ENCODE results near the gene EPHB3. TPM values are rescaled to one million over a fixed set of nuclear protein-coding genes. Genes with fewer than 3 reads are reported as not detected.

EPHB3 gene
- total and polyA plus RNA-seq, 5 donors from 2014 or later: not detected

DNA sequence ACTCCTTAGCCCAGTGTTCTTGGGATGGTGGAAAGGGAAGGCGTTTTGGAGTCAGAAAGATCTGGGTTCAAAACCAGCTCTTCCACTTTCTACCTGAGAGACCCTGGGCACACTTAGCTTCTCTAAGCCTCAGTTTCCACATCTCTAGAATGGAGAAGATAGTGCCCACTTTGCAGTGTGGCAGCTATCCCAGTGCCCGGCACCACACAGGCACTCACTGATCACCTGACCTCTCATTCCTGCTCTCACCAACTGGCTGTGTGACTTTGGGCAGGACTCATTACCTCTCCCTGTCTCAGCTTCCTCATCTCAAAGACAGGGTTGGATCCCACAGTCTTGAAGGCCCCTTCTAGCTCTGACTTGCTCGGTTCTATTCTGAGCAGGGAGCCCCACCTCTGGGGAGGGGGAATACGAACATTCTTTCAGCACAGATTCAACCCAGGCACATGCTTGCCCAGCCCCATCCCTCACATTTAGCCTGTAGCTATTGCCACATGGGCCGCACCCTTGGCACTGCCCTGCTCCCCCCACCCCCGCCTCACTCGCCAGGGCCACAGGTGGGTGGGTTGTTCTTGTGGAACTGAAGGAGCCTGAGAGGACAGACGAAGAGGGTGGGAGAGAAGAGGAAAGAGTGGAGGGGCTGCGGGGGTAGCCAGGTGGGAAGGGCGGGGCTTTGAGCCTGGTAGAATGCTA lies 39.2 kb downstream of the EPHB3 start:
- no peaks in the 10 kb centered on the region for H3K36me3 Mint-ChIP-seq
- DNase-seq (no peak), ATAC-seq (ENCODE audit: low read depth in 2 of 2) (no peak)
- H3K9me3 Mint-ChIP-seq: peaks cover 0 to 2% (median 0%) of the 10 kb centered on the region in 7 donors
- no peak overlapping the region for H3K27ac Mint-ChIP-seq
- peaks cover 4% of the 10 kb centered on the region for H3K4me1 ChIP-seq (ENCODE audit: control insufficient read depth, insufficient read depth, low read length, poor library complexity, severe bottlenecking)
- no peak overlapping the region for H3K27ac ChIP-seq (ENCODE audit: insufficient read depth, low read length, poor library complexity, severe bottlenecking)
- H3K27me3 ChIP-seq (ENCODE audit: control insufficient read depth, insufficient read depth, low read length): peaks cover 9% of the 10 kb centered on the region
- H3K4me3 Mint-ChIP-seq: no peak overlapping the region
- no peak overlapping the region for H3K4me3 ChIP-seq (ENCODE audit: low read depth, low read length)
- H3K4me1 Mint-ChIP-seq: peaks cover 0 to 22% (median 4%) of the 10 kb centered on the region in 4 donors
- H3K36me3 ChIP-seq (ENCODE audit: control insufficient read depth, insufficient read depth, low read length): no peaks in the 10 kb centered on the region
- H3K27me3 Mint-ChIP-seq: peaks cover 58% of the 10 kb centered on the region
- H3K9me3 ChIP-seq (ENCODE audit: control insufficient read depth in 2 of 2, low read length in 2 of 2): no peaks in the 10 kb centered on the region

GRCh38 chr3:184601576-184602371 lies 40.2 kb downstream of the EPHB3 start:
- ATAC-seq (ENCODE audit: low read depth in 2 of 2) (no peak), DNase-seq (no peak)
- no peaks in the 10 kb centered on the region for H3K36me3 ChIP-seq (ENCODE audit: control insufficient read depth, insufficient read depth, low read length)
- H3K4me1 Mint-ChIP-seq: peaks cover 0 to 22% (median 4%) of the 10 kb centered on the region in 4 donors
- peaks cover 9% of the 10 kb centered on the region for H3K27me3 ChIP-seq (ENCODE audit: control insufficient read depth, insufficient read depth, low read length)
- no peaks in the 10 kb centered on the region for H3K9me3 ChIP-seq (ENCODE audit: control insufficient read depth in 2 of 2, low read length in 2 of 2)
- no peaks in the 10 kb centered on the region for H3K36me3 Mint-ChIP-seq
- H3K4me3 ChIP-seq (ENCODE audit: low read depth, low read length): no peak overlapping the region
- H3K27ac Mint-ChIP-seq: no peak overlapping the region
- peak overlapping the region in 2 of 4 donors; percentile 1 to 35 for H3K4me3 Mint-ChIP-seq
- peaks cover 68% of the 10 kb centered on the region for H3K27me3 Mint-ChIP-seq
- peaks cover 0 to 2% (median 0%) of the 10 kb centered on the region in 7 donors for H3K9me3 Mint-ChIP-seq
- H3K27ac ChIP-seq (ENCODE audit: insufficient read depth, low read length, poor library complexity, severe bottlenecking): no peak overlapping the region
- peaks cover 4% of the 10 kb centered on the region for H3K4me1 ChIP-seq (ENCODE audit: control insufficient read depth, insufficient read depth, low read length, poor library complexity, severe bottlenecking)

DNA sequence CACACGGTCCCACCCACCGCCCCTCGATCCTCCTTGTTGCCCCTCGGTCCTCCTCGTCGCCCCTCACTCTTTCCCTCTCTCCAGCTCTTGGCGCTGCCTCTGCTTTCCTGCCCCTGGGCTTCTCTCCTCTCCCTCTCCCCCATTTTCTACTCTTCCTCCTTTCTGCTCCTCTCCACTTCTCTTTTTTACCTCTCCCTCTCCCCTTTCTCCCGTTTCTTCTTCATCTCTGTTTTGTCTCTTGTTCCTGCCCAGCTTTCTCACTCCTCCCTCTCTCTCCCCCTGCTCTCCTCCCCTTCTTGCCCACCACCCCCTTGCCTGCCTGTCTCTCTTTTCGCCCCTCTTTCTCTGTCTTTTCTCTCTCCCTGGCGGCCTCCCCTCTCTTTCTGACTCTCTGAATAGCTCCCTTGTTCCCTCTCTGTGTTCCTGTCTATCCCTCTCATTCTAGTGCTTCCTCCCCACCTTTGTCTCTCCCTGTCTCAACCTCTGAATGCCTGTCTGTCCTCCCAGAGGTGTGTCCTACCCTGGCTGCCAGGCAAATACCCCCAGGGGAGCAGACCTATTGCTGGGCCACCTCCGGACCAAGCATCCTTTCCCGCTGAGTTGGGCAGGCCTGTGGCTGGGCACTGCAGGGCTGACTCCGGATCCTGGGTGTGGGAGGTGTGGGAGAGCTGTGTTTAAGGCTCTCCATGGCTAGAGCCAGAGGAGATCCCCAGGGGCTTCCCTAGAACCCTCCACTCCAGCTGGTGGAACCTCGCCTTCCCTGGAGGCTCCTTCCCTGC lies 41.0 kb downstream of the EPHB3 start:
- Mint-ChIP-seq H3K9me3 (peaks cover 0 to 2% (median 0%) of the 10 kb centered on the region in 7 donors), H3K27ac (no peak overlapping the region), H3K36me3 (no peaks in the 10 kb centered on the region), H3K27me3 (peaks cover 71% of the 10 kb centered on the region), H3K4me3 (peak overlapping the region in 2 of 4 donors; percentile 1 to 35), H3K4me1 (peaks cover 0 to 22% (median 4%) of the 10 kb centered on the region in 4 donors)
- H3K27ac ChIP-seq (ENCODE audit: insufficient read depth, low read length, poor library complexity, severe bottlenecking): no peak overlapping the region
- no peak overlapping the region for H3K4me3 ChIP-seq (ENCODE audit: low read depth, low read length)
- H3K36me3 ChIP-seq (ENCODE audit: control insufficient read depth, insufficient read depth, low read length): no peaks in the 10 kb centered on the region
- no peaks in the 10 kb centered on the region for H3K9me3 ChIP-seq (ENCODE audit: control insufficient read depth in 2 of 2, low read length in 2 of 2)
- H3K4me1 ChIP-seq (ENCODE audit: control insufficient read depth, insufficient read depth, low read length, poor library complexity, severe bottlenecking): peaks cover 4% of the 10 kb centered on the region
- DNase-seq (no peak), ATAC-seq (ENCODE audit: low read depth in 2 of 2) (no peak)
- peaks cover 9% of the 10 kb centered on the region for H3K27me3 ChIP-seq (ENCODE audit: control insufficient read depth, insufficient read depth, low read length)

DNA sequence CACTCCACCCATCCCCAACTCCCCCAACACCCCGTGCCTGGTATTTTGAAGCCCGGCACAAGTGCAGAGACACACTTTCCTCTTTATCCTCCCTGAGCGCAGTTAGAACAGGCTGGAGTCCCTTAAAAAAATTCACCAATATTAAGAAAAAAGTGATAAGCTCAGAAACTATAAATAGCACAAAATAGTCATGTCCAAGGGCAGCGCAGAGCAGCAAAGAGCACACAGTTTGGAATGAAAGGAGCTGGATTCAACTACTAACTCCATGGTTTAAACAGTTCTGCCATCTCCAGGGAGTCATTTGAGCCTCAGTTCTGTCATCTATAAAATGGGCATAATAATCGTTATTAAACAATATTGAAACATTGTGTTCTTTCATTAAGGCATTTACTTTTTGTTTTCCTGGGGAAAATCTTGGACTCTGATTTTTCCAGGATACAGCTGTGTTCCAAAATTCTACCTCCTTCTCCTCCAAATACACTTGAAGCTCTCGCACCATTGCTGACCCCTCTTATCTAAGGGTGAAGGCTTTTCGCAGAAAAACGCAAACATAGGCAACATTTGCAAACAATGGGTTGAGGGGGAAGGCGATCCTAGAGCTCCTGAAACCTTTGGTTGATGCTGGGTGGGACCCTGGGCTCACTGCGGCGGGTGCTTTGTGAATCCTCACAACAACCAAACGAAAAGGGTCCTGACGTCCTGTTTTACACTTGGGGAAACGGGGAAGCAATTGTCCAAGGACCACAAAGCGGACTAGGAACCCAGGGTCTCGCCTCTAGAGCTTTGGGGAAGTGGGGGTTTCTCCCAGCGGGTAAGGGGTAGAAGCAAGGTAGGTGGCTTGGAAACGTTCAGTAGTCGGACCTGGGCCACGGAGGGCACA lies 41.8 kb downstream of the EPHB3 start:
- Histone ChIP-seq H3K4me3 (ENCODE audit: low read depth, low read length) (no peak overlapping the region), H3K27me3 (ENCODE audit: control insufficient read depth, insufficient read depth, low read length) (peaks cover 9% of the 10 kb centered on the region), H3K9me3 (ENCODE audit: control insufficient read depth in 2 of 2, low read length in 2 of 2) (no peaks in the 10 kb centered on the region), H3K27ac (ENCODE audit: insufficient read depth, low read length, poor library complexity, severe bottlenecking) (no peak overlapping the region), H3K36me3 (ENCODE audit: control insufficient read depth, insufficient read depth, low read length) (no peaks in the 10 kb centered on the region), H3K4me1 (ENCODE audit: control insufficient read depth, insufficient read depth, low read length, poor library complexity, severe bottlenecking) (peaks cover 4% of the 10 kb centered on the region)
- Mint-ChIP-seq H3K36me3 (no peaks in the 10 kb centered on the region), H3K27ac (no peak overlapping the region), H3K27me3 (peaks cover 79% of the 10 kb centered on the region), H3K9me3 (peaks cover 0 to 2% (median 0%) of the 10 kb centered on the region in 7 donors), H3K4me1 (peaks cover 0 to 22% (median 4%) of the 10 kb centered on the region in 4 donors), H3K4me3 (peak overlapping the region in 2 of 4 donors; percentile 4 to 69)
- no peak for DNase-seq
- ATAC-seq (ENCODE audit: low read depth in 2 of 2): no peak

- H3K4me3 Mint-ChIP-seq: peak overlapping the region in 1 of 4 donors; percentile 69
- Histone ChIP-seq H3K9me3 (ENCODE audit: control insufficient read depth in 2 of 2, low read length in 2 of 2) (no peaks in the 10 kb centered on the region), H3K4me1 (ENCODE audit: control insufficient read depth, insufficient read depth, low read length, poor library complexity, severe bottlenecking) (peaks cover 4% of the 10 kb centered on the region), H3K4me3 (ENCODE audit: low read depth, low read length) (no peak overlapping the region), H3K36me3 (ENCODE audit: control insufficient read depth, insufficient read depth, low read length) (no peaks in the 10 kb centered on the region), H3K27ac (ENCODE audit: insufficient read depth, low read length, poor library complexity, severe bottlenecking) (no peak overlapping the region), H3K27me3 (ENCODE audit: control insufficient read depth, insufficient read depth, low read length) (peaks cover 9% of the 10 kb centered on the region)
- peaks cover 0 to 2% (median 0%) of the 10 kb centered on the region in 7 donors for H3K9me3 Mint-ChIP-seq
- H3K4me1 Mint-ChIP-seq: peaks cover 0 to 22% (median 4%) of the 10 kb centered on the region in 4 donors
- no peak for ATAC-seq (ENCODE audit: low read depth in 2 of 2)
- H3K27me3 Mint-ChIP-seq: peaks cover 75% of the 10 kb centered on the region
- no peak for DNase-seq
- H3K27ac Mint-ChIP-seq: no peak overlapping the region
- no peaks in the 10 kb centered on the region for H3K36me3 Mint-ChIP-seq
Measured at GRCh38 chr3:184604039-184604601, 42.5 kb downstream of the EPHB3 start.

DNA sequence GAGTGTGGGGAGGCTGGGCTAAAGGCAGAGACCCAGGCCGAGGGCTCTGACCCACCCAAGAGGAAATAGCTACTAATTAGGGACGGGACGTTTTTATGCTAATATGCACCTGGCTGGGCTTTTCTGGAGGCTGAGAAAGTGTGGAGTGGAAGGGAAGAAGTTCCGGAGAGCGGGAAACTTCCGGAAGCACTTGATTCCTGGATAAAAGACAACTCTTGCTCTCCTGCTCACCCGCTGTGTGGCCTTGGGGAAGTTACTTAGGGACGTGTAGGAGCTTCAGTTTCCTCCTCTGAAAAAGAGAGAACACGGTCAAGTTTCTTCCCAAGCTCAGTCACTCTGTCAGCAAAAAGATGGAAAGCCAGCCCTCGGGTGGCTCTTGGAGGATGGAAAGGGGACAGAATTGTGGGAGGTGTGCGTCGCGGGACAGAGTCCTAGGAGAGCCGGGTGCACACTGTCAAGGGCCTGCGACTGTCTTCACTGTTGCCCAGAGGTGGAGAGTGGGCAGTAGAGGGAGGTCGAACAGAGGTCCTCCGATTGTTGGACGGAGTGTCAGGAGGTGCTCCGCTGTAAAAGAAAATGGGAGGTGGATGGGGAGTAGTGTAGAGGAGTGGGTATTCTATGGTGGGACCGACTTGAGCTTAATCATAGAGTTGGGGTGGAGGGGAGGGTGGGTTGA lies 43.2 kb downstream of the EPHB3 start:
- Mint-ChIP-seq H3K4me1 (peaks cover 0 to 22% (median 4%) of the 10 kb centered on the region in 4 donors), H3K27ac (no peak overlapping the region), H3K9me3 (peaks cover 0 to 2% (median 0%) of the 10 kb centered on the region in 7 donors), H3K27me3 (peaks cover 72% of the 10 kb centered on the region), H3K36me3 (no peaks in the 10 kb centered on the region), H3K4me3 (no peak overlapping the region)
- Histone ChIP-seq H3K9me3 (ENCODE audit: control insufficient read depth in 2 of 2, low read length in 2 of 2) (no peaks in the 10 kb centered on the region), H3K27me3 (ENCODE audit: control insufficient read depth, insufficient read depth, low read length) (peaks cover 9% of the 10 kb centered on the region), H3K4me3 (ENCODE audit: low read depth, low read length) (no peak overlapping the region), H3K27ac (ENCODE audit: insufficient read depth, low read length, poor library complexity, severe bottlenecking) (no peak overlapping the region), H3K36me3 (ENCODE audit: control insufficient read depth, insufficient read depth, low read length) (no peaks in the 10 kb centered on the region), H3K4me1 (ENCODE audit: control insufficient read depth, insufficient read depth, low read length, poor library complexity, severe bottlenecking) (peaks cover 4% of the 10 kb centered on the region)
- DNase-seq (no peak), ATAC-seq (ENCODE audit: low read depth in 2 of 2) (no peak)

Measured in CD4-positive, CD25-positive, alpha-beta regulatory T cell (primary cell).